Spleen (tissue), 7 donors: ENCODE results near the gene ARHGDIB.

Experiments used
- CTCF ChIP-seq, 11 experiments: fragments of 200-600 bp in 7 of 11; fragments of 450-650 bp in 4 of 11; sonication (generic) in 4 of 11; IDR thresholded peaks in 8 of 11; conservative IDR thresholded peaks in 3 of 11; 1 replicate in 7 of 11; 2 replicates in 4 of 11; pipeline versions ENCODE4 v1.4.0 to v1.8.0; 2016 to 2021; ENCODE audit warnings: antibody characterized with exemption in 11 of 11, inconsistent platforms in 4 of 11, mild to moderate bottlenecking in 1 of 11
- POLR2A ChIP-seq, 3 donors: fragments of 450-650 bp; IDR thresholded peaks; one replicate each; pipeline ENCODE4 v1.5.1; 2017; ENCODE audit warnings: antibody characterized with exemption in 3 of 3, mild to moderate bottlenecking in 1 of 3
- POLR2AphosphoS5 ChIP-seq, 3 donors: sonication (generic); formaldehyde crosslinking; IDR thresholded peaks; one replicate each; pipeline ENCODE4 v1.5.1; 2017; ENCODE audit warnings: antibody characterized with exemption in 3 of 3
- donor health status: DM: no; HTN: no; CAD: no; lungs with moderate emphysema.
- donor health status: DM: no; HTN: no; CAD: no.
- donor health status: DM: no; HTN: no; CAD: no.

- TF ChIP-seq CTCF (IDR thresholded peaks at IDR 0.05 in 8 of 11, conservative IDR thresholded peaks at IDR 0.05 in 3 of 11) (no peak), POLR2AphosphoS5 (IDR thresholded peaks at IDR 0.05) (no peak), POLR2A (IDR thresholded peaks at IDR 0.05) (no peak)
Observed at GRCh38 chr12:14893506-14894250, 67.7 kb downstream of the ARHGDIB start.
